Neural progenitor cell (in vitro differentiated cells): ENCODE data around the gene GOLGA8N.

ENCODE experiments used
- EZH2 ChIP-seq: fragments of 200-600 bp; sonication (generic); IDR thresholded peaks from 2 replicates; pipeline ENCODE4 v1.6.1; 2017; ENCODE audit warnings: antibody characterized with exemption, mild to moderate bottlenecking, moderate library complexity
- TF ChIP-seq, protein P1 (sequence below): fragments of 200-600 bp; sonication (generic); IDR thresholded peaks from 2 replicates; pipeline ENCODE4 v1.5.1; 2017; ENCODE audit warnings: antibody characterized with exemption, mild to moderate bottlenecking

- TF ChIP-seq, protein P1, sequence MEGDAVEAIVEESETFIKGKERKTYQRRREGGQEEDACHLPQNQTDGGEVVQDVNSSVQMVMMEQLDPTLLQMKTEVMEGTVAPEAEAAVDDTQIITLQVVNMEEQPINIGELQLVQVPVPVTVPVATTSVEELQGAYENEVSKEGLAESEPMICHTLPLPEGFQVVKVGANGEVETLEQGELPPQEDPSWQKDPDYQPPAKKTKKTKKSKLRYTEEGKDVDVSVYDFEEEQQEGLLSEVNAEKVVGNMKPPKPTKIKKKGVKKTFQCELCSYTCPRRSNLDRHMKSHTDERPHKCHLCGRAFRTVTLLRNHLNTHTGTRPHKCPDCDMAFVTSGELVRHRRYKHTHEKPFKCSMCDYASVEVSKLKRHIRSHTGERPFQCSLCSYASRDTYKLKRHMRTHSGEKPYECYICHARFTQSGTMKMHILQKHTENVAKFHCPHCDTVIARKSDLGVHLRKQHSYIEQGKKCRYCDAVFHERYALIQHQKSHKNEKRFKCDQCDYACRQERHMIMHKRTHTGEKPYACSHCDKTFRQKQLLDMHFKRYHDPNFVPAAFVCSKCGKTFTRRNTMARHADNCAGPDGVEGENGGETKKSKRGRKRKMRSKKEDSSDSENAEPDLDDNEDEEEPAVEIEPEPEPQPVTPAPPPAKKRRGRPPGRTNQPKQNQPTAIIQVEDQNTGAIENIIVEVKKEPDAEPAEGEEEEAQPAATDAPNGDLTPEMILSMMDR = no peak
- no peak for TF ChIP-seq EZH2
Observed at GRCh38 chr15:32642667-32643435, 49.6 kb downstream of the GOLGA8N start.
